ENCODE data around the gene THSD4.

The THSD4 gene

GRCh38 chr15:71338827-71339542, 223.7 kb downstream of the THSD4 start:
- H3K4me3 Mint-ChIP-seq: no peak overlapping the region
- no peak overlapping the region for H3K27ac Mint-ChIP-seq
- ATAC-seq (replicated peaks) (no peak), DNase-seq (no peak)
- no peaks in the 10 kb centered on the region for H3K4me1 Mint-ChIP-seq
- H3K9me3 Mint-ChIP-seq: no peaks in the 10 kb centered on the region
- H3K27me3 Mint-ChIP-seq: no peaks in the 10 kb centered on the region
- no peaks in the 10 kb centered on the region for H3K36me3 Mint-ChIP-seq

- no peak overlapping the region for H3K4me3 Mint-ChIP-seq
- no peaks in the 10 kb centered on the region for H3K9me3 Mint-ChIP-seq
- no peaks in the 10 kb centered on the region for H3K4me1 Mint-ChIP-seq
- no peak overlapping the region for H3K27ac Mint-ChIP-seq
- DNase-seq (no peak), ATAC-seq (replicated peaks) (no peak)
- no peaks in the 10 kb centered on the region for H3K36me3 Mint-ChIP-seq
- no peaks in the 10 kb centered on the region for H3K27me3 Mint-ChIP-seq
Observed at GRCh38 chr15:71341811-71342550, 226.7 kb downstream of the THSD4 start.

- ATAC-seq (replicated peaks): no peak
- no peak for DNase-seq
Observed at GRCh38 chr15:71342658-71343057, 227.4 kb downstream of the THSD4 start.

GRCh38 chr15:71344316-71344715, 229.0 kb downstream of the THSD4 start:
- ATAC-seq (replicated peaks) (no peak), DNase-seq (no peak)
- no peaks in the 10 kb centered on the region for H3K36me3 Mint-ChIP-seq
- H3K9me3 Mint-ChIP-seq: no peaks in the 10 kb centered on the region
- H3K4me3 Mint-ChIP-seq: no peak overlapping the region
- H3K4me1 Mint-ChIP-seq: no peaks in the 10 kb centered on the region
- peaks cover under 1 to 9% of the 10 kb centered on the region in 2 donors for H3K27me3 Mint-ChIP-seq
- no peak overlapping the region for H3K27ac Mint-ChIP-seq

More at GRCh38 chr15:71342658-71343057, 227.4 kb downstream of the THSD4 start:
- no peaks in the 10 kb centered on the region for H3K4me1 Mint-ChIP-seq
- no peak overlapping the region for H3K27ac Mint-ChIP-seq
- H3K4me3 Mint-ChIP-seq: no peak overlapping the region
- H3K36me3 Mint-ChIP-seq: no peaks in the 10 kb centered on the region
- H3K27me3 Mint-ChIP-seq: peaks cover 0 to 4% of the 10 kb centered on the region in 2 donors
- H3K9me3 Mint-ChIP-seq: no peaks in the 10 kb centered on the region

GRCh38 chr15:71345186-71345585, 229.9 kb downstream of the THSD4 start:
- no peaks in the 10 kb centered on the region for H3K4me1 Mint-ChIP-seq
- no peak for DNase-seq
- H3K27me3 Mint-ChIP-seq: peaks cover 6 to 14% of the 10 kb centered on the region in 2 donors
- no peaks in the 10 kb centered on the region for H3K9me3 Mint-ChIP-seq
- H3K27ac Mint-ChIP-seq: no peak overlapping the region
- no peak for ATAC-seq (replicated peaks)
- H3K4me3 Mint-ChIP-seq: no peak overlapping the region
- H3K36me3 Mint-ChIP-seq: no peaks in the 10 kb centered on the region

- Mint-ChIP-seq H3K27ac (no peak overlapping the region), H3K27me3 (peaks cover 6 to 14% of the 10 kb centered on the region in 2 donors), H3K4me3 (no peak overlapping the region), H3K9me3 (no peaks in the 10 kb centered on the region), H3K4me1 (no peaks in the 10 kb centered on the region), H3K36me3 (no peaks in the 10 kb centered on the region)
- ATAC-seq (replicated peaks) (no peak), DNase-seq (no peak)
Observed at GRCh38 chr15:71346464-71346863, 231.2 kb downstream of the THSD4 start.

- no peaks in the 10 kb centered on the region for H3K4me1 Mint-ChIP-seq
- no peak for DNase-seq
- ATAC-seq (replicated peaks): no peak
Observed at GRCh38 chr15:71348597-71348996, 233.3 kb downstream of the THSD4 start.

GRCh38 chr15:71349336-71349735, 234.1 kb downstream of the THSD4 start:
- Mint-ChIP-seq H3K4me1 (no peaks in the 10 kb centered on the region), H3K27ac (no peak overlapping the region), H3K4me3 (no peak overlapping the region), H3K9me3 (no peaks in the 10 kb centered on the region), H3K27me3 (peaks cover 6 to 14% of the 10 kb centered on the region in 2 donors), H3K36me3 (no peaks in the 10 kb centered on the region)
- ATAC-seq (replicated peaks) (no peak), DNase-seq (no peak)

More at GRCh38 chr15:71348597-71348996, 233.3 kb downstream of the THSD4 start:
- Mint-ChIP-seq H3K27me3 (peaks cover 6 to 14% of the 10 kb centered on the region in 2 donors), H3K9me3 (no peaks in the 10 kb centered on the region), H3K27ac (no peak overlapping the region), H3K4me3 (no peak overlapping the region), H3K36me3 (no peaks in the 10 kb centered on the region)

GRCh38 chr15:71349736-71350526, 234.7 kb downstream of the THSD4 start:
- DNase-seq (no peak), ATAC-seq (replicated peaks) (no peak)
- H3K9me3 Mint-ChIP-seq: no peaks in the 10 kb centered on the region
- H3K27ac Mint-ChIP-seq: no peak overlapping the region
- no peaks in the 10 kb centered on the region for H3K36me3 Mint-ChIP-seq
- H3K27me3 Mint-ChIP-seq: peaks cover 6 to 17% of the 10 kb centered on the region in 2 donors
- no peaks in the 10 kb centered on the region for H3K4me1 Mint-ChIP-seq
- no peak overlapping the region for H3K4me3 Mint-ChIP-seq

- no peak for ATAC-seq (replicated peaks)
Observed at GRCh38 chr15:71350622-71351378, 235.5 kb downstream of the THSD4 start.

GRCh38 chr15:71352125-71352524, 236.9 kb downstream of the THSD4 start:
- H3K27ac Mint-ChIP-seq: no peak overlapping the region
- no peaks in the 10 kb centered on the region for H3K4me1 Mint-ChIP-seq
- DNase-seq (no peak), ATAC-seq (replicated peaks) (no peak)
- peaks cover 6 to 24% of the 10 kb centered on the region in 2 donors for H3K27me3 Mint-ChIP-seq
- H3K9me3 Mint-ChIP-seq: no peaks in the 10 kb centered on the region
- no peaks in the 10 kb centered on the region for H3K36me3 Mint-ChIP-seq
- H3K4me3 Mint-ChIP-seq: no peak overlapping the region

More at GRCh38 chr15:71350622-71351378, 235.5 kb downstream of the THSD4 start:
- H3K9me3 Mint-ChIP-seq: no peaks in the 10 kb centered on the region
- H3K4me1 Mint-ChIP-seq: no peaks in the 10 kb centered on the region
- no peak overlapping the region for H3K4me3 Mint-ChIP-seq
- H3K27ac Mint-ChIP-seq: no peak overlapping the region
- no peaks in the 10 kb centered on the region for H3K36me3 Mint-ChIP-seq
- peaks cover 6 to 21% of the 10 kb centered on the region in 2 donors for H3K27me3 Mint-ChIP-seq
- no peak for DNase-seq

GRCh38 chr15:71352765-71353164, 237.5 kb downstream of the THSD4 start:
- no peak for DNase-seq
- H3K4me3 Mint-ChIP-seq: no peak overlapping the region
- no peak overlapping the region for H3K27ac Mint-ChIP-seq
- H3K9me3 Mint-ChIP-seq: no peaks in the 10 kb centered on the region
- H3K4me1 Mint-ChIP-seq: no peaks in the 10 kb centered on the region
- ATAC-seq (replicated peaks): no peak
- no peaks in the 10 kb centered on the region for H3K36me3 Mint-ChIP-seq
- peaks cover 6 to 22% of the 10 kb centered on the region in 2 donors for H3K27me3 Mint-ChIP-seq

- H3K27me3 Mint-ChIP-seq: peaks cover 6 to 21% of the 10 kb centered on the region in 2 donors
- ATAC-seq (replicated peaks): no peak
- DNase-seq: no peak
- H3K4me1 Mint-ChIP-seq: no peaks in the 10 kb centered on the region
- no peaks in the 10 kb centered on the region for H3K9me3 Mint-ChIP-seq
- no peak overlapping the region for H3K4me3 Mint-ChIP-seq
- H3K27ac Mint-ChIP-seq: no peak overlapping the region
- no peaks in the 10 kb centered on the region for H3K36me3 Mint-ChIP-seq
Observed at GRCh38 chr15:71353171-71353570, 237.9 kb downstream of the THSD4 start.

GRCh38 chr15:71355268-71355667, 240.0 kb downstream of the THSD4 start:
- no peaks in the 10 kb centered on the region for H3K4me1 Mint-ChIP-seq
- no peak overlapping the region for H3K27ac Mint-ChIP-seq
- H3K9me3 Mint-ChIP-seq: no peaks in the 10 kb centered on the region
- DNase-seq (no peak), ATAC-seq (replicated peaks) (no peak)
- no peak overlapping the region for H3K4me3 Mint-ChIP-seq
- H3K27me3 Mint-ChIP-seq: peaks cover 0 to 12% of the 10 kb centered on the region in 2 donors
- H3K36me3 Mint-ChIP-seq: no peaks in the 10 kb centered on the region
